Measurements from ENCODE around the gene CLTCL1.

DNA sequence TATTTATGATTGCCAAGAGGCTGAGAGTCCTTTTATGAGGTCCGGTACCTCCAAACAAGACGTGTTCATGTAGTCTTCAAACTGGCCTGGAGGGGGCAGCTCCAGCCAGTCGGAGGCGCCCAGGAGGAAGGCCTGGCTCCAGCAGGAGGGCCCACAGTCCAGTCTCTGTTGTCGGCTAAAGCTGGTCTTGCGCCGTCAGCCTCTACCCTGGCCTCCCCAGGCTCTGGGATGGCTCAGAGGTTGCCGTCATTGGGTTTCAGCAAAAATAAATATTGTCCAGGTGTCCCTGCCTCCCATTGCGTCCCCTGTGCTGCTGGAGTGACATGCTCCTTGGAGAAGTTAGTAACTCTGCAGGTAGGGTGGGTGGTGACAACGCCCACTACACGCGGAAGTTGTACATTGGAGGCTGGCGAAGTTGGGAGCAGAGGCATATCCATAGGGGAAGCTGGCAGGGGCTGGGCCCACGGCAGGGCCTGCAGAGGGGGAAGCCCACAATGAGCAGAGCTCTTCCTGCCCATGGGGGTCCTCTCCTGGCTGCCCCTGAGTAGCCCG lies 111.9 kb downstream of the CLTCL1 start:
- TF ChIP-seq, protein P1, sequence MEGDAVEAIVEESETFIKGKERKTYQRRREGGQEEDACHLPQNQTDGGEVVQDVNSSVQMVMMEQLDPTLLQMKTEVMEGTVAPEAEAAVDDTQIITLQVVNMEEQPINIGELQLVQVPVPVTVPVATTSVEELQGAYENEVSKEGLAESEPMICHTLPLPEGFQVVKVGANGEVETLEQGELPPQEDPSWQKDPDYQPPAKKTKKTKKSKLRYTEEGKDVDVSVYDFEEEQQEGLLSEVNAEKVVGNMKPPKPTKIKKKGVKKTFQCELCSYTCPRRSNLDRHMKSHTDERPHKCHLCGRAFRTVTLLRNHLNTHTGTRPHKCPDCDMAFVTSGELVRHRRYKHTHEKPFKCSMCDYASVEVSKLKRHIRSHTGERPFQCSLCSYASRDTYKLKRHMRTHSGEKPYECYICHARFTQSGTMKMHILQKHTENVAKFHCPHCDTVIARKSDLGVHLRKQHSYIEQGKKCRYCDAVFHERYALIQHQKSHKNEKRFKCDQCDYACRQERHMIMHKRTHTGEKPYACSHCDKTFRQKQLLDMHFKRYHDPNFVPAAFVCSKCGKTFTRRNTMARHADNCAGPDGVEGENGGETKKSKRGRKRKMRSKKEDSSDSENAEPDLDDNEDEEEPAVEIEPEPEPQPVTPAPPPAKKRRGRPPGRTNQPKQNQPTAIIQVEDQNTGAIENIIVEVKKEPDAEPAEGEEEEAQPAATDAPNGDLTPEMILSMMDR (IDR thresholded peaks at IDR 0.05; ENCODE audit: low read depth, low read length, missing input control): peak; percentile 63
- TF ChIP-seq, protein P2, sequence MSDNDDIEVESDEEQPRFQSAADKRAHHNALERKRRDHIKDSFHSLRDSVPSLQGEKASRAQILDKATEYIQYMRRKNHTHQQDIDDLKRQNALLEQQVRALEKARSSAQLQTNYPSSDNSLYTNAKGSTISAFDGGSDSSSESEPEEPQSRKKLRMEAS (IDR thresholded peaks at IDR 0.05): no peak
- TF ChIP-seq EGR1 (IDR thresholded peaks at IDR 0.05; ENCODE audit: low read depth in 2 of 2): no peak
- TF ChIP-seq, protein P3, sequence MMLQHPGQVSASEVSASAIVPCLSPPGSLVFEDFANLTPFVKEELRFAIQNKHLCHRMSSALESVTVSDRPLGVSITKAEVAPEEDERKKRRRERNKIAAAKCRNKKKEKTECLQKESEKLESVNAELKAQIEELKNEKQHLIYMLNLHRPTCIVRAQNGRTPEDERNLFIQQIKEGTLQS (IDR thresholded peaks at IDR 0.05): no peak

Measured in liver (tissue), 3 donors.